Measurements from ENCODE around the gene MISP3.

The MISP3 gene

DNA sequence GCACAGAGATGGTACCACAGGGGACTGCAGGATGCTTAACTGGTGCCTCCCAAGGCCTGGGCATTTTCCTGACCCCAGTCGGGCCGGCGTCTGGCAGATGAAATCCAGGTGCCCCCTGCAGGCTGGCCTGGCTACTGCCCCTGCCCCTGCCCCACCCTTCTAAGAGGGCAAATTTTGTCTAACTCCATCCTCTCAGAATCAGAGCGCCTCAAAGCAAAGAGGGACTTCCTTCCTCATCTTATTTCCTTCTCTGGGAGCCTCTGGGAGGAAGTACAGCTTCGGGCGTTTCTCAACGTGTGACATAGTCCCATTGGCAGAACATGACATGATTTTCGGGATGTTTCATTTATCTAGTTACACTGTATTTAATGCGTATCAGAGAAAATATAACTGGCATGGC, 42.3 kb downstream of the MISP3 start:
- Histone ChIP-seq H3K9ac (no peak overlapping the region), H3K27me3 (ENCODE audit: insufficient read depth, low read depth) (no peaks in the 10 kb centered on the region), H4K20me1 (ENCODE audit: insufficient read depth) (no peaks in the 10 kb centered on the region), H3K27ac (no peak overlapping the region), H3K36me3 (ENCODE audit: insufficient read depth) (no peaks in the 10 kb centered on the region), H3K4me1 (ENCODE audit: low read depth, poor library complexity, severe bottlenecking) (peaks cover 10% of the 10 kb centered on the region), H3K4me2 (no peak overlapping the region), H3K79me2 (ENCODE audit: insufficient read depth, low read depth) (no peaks in the 10 kb centered on the region; the same call in 1 of the 2 replicates), H2AFZ (ENCODE audit: low read depth) (no peak overlapping the region), H3K4me3 (IDR thresholded peaks at IDR 0.05; ENCODE audit: insufficient read depth, low read depth, low read length) (no peak overlapping the region)
- TF ChIP-seq, protein P1, sequence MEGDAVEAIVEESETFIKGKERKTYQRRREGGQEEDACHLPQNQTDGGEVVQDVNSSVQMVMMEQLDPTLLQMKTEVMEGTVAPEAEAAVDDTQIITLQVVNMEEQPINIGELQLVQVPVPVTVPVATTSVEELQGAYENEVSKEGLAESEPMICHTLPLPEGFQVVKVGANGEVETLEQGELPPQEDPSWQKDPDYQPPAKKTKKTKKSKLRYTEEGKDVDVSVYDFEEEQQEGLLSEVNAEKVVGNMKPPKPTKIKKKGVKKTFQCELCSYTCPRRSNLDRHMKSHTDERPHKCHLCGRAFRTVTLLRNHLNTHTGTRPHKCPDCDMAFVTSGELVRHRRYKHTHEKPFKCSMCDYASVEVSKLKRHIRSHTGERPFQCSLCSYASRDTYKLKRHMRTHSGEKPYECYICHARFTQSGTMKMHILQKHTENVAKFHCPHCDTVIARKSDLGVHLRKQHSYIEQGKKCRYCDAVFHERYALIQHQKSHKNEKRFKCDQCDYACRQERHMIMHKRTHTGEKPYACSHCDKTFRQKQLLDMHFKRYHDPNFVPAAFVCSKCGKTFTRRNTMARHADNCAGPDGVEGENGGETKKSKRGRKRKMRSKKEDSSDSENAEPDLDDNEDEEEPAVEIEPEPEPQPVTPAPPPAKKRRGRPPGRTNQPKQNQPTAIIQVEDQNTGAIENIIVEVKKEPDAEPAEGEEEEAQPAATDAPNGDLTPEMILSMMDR (conservative IDR thresholded peaks at IDR 0.05; ENCODE audit: low read depth, low read length) = peak; percentile 39; the same call in 1 of the 2 replicates

DNA sequence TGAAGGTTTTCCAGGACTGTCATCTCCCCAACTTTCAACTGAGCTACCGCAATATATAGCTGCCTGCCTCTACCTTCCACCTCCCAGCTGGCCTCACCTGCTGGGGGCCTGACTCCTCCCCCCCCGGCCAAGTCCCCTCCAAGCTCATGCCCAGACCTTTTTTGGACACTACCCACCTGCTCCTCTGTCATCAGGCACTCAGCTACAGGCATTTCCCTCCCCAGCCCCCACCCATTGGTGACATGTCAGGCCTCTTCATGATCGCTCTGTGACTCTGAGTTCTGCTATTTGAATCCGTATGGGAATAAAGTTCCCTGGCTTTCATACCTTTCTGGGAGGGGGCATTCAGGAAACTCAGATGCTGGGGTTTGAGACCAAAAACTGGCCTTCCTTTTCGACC, 43.2 kb downstream of the MISP3 start:
- Histone ChIP-seq H3K4me2 (peak overlapping the region; percentile 71; the same call in 1 of the 2 replicates), H3K27ac (no peak overlapping the region), H3K27me3 (ENCODE audit: insufficient read depth, low read depth) (no peaks in the 10 kb centered on the region), H3K4me3 (IDR thresholded peaks at IDR 0.05; ENCODE audit: insufficient read depth, low read depth, low read length) (no peak overlapping the region), H3K79me2 (ENCODE audit: insufficient read depth, low read depth) (no peaks in the 10 kb centered on the region; the same call in 1 of the 2 replicates), H2AFZ (ENCODE audit: low read depth) (no peak overlapping the region), H3K9ac (no peak overlapping the region), H3K4me1 (ENCODE audit: low read depth, poor library complexity, severe bottlenecking) (peaks cover 10% of the 10 kb centered on the region), H3K36me3 (ENCODE audit: insufficient read depth) (no peaks in the 10 kb centered on the region), H4K20me1 (ENCODE audit: insufficient read depth) (no peaks in the 10 kb centered on the region)
- TF ChIP-seq, protein P1 (conservative IDR thresholded peaks at IDR 0.05; ENCODE audit: low read depth, low read length) = no peak

DNA sequence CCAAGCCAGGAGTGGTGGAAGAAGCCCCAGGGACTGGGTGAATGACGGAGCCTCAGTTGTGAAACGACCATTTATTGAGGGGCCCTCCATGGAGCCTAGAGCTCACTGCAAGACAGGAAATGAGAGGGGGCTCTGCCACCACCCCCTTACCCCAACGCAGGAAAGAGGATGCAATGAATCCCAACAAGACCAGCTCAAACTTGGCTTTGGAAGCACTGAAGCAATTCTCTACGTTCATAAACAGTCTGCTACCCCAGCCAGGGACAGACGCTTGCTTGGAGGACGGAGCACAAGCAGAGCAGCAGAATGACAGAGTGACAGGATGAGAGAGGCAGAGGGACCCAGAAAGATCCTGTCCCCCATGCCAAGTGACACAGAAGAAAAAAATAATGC, 43.9 kb downstream of the MISP3 start:
- H3K79me2 ChIP-seq (ENCODE audit: insufficient read depth, low read depth) = no peaks in the 10 kb centered on the region; the same call in 1 of the 2 replicates

DNA sequence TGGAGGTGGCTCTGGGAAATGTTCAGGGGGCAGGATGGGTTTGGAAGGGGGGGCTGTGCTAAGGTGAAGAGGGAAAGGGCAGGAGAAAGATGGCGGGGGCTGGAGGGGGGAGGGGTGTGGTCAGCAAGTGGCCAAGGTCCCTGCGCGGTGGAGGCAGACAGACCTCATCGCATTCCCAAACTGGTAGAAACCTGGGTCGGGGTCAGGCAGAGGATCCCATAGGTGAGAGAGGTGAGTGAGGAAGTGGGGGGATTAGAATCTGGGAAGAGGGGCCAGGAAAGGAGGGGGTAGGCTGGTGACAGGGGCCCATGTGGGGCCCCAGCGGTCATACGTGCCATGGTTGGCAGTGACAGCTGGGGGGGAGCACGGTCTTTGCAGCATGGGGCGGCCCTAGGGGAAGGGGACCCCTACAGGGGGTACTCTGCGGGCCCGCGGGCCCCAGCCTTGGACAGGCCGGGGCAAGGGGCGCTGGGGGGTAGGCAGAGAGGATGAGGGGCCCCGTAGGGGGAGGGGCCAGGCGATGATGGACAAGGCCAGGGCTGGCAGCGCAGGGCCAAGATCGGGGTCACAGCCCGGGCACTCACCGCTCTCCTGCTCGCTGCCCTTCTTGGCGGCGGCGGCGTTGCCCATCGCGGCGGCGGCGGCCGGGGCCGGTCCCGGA, 44.5 kb downstream of the MISP3 start:
- H3K9ac ChIP-seq = peak overlapping the region; percentile 18; the same call in 1 of the 2 replicates
- H3K27me3 ChIP-seq (ENCODE audit: insufficient read depth, low read depth) = no peaks in the 10 kb centered on the region
- TF ChIP-seq, protein P1 (conservative IDR thresholded peaks at IDR 0.05; ENCODE audit: low read depth, low read length) = no peak
- H2AFZ ChIP-seq (ENCODE audit: low read depth) = no peak overlapping the region
- no peaks in the 10 kb centered on the region for H4K20me1 ChIP-seq (ENCODE audit: insufficient read depth)
- H3K4me1 ChIP-seq (ENCODE audit: low read depth, poor library complexity, severe bottlenecking) = peaks cover 10% of the 10 kb centered on the region
- H3K36me3 ChIP-seq (ENCODE audit: insufficient read depth) = no peaks in the 10 kb centered on the region
- no peaks in the 10 kb centered on the region; the same call in 1 of the 2 replicates for H3K79me2 ChIP-seq (ENCODE audit: insufficient read depth, low read depth)
- no peak overlapping the region for H3K27ac ChIP-seq
- H3K4me2 ChIP-seq = peak overlapping the region; percentile 71
- no peak overlapping the region for H3K4me3 ChIP-seq (IDR thresholded peaks at IDR 0.05; ENCODE audit: insufficient read depth, low read depth, low read length)

More for the DNA sequence above, 43.9 kb downstream of the MISP3 start:
- Histone ChIP-seq H3K4me2 (peak overlapping the region; percentile 71), H3K36me3 (ENCODE audit: insufficient read depth) (no peaks in the 10 kb centered on the region), H2AFZ (ENCODE audit: low read depth) (no peak overlapping the region), H3K4me1 (ENCODE audit: low read depth, poor library complexity, severe bottlenecking) (peaks cover 10% of the 10 kb centered on the region), H3K9ac (peak overlapping the region; percentile 18; the same call in 1 of the 2 replicates), H3K27ac (no peak overlapping the region), H3K4me3 (IDR thresholded peaks at IDR 0.05; ENCODE audit: insufficient read depth, low read depth, low read length) (no peak overlapping the region), H3K27me3 (ENCODE audit: insufficient read depth, low read depth) (no peaks in the 10 kb centered on the region), H4K20me1 (ENCODE audit: insufficient read depth) (no peaks in the 10 kb centered on the region)
- TF ChIP-seq, protein P1 (conservative IDR thresholded peaks at IDR 0.05; ENCODE audit: low read depth, low read length) = no peak

Measured in KMS-11 (cell line).